Measurements from ENCODE around the gene EFCAB7.

DNA sequence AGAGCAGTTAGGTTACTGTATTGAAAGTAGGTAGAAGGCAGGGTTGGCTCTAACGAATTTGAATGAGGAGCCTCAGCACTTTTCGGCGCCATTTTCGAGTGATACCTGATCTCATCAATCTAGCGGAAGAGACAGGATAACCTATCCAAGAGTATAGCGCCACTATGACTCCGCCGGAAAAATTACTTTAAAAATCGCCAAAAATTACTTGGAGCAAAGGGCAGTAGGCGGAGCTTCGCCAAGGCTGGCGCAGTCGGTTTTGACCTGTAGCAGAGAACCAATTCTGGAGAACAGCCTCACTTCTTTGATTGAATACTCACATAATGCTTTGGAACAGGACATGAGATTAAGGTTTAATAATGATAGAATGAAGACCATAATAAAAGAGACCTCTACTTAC is 25.6 kb downstream of the EFCAB7 start:
- no peak for TF ChIP-seq SATB2 (CRISPR knock-in tag; IDR thresholded peaks at IDR 0.05)
- no peak for TF ChIP-seq BATF2 (CRISPR knock-in tag; IDR thresholded peaks at IDR 0.05)
- TF ChIP-seq ZSCAN29 (CRISPR knock-in tag; conservative IDR thresholded peaks at IDR 0.05): no peak
- no peak for TF ChIP-seq GABPA (IDR thresholded peaks at IDR 0.05; ENCODE audit: low read depth, low read length)
- TF ChIP-seq GABPA (CRISPR knock-in tag; IDR thresholded peaks at IDR 0.05; ENCODE audit: low read depth): no peak
- TF ChIP-seq ZFP37 (CRISPR knock-in tag; IDR thresholded peaks at IDR 0.05; ENCODE audit: borderline replicate concordance): no peak
- TF ChIP-seq CBFB (CRISPR knock-in tag; IDR thresholded peaks at IDR 0.05): no peak
- TF ChIP-seq RNF2 (conservative IDR thresholded peaks at IDR 0.05; ENCODE audit: low read depth): no peak
- no peak for TF ChIP-seq CTCF (CRISPR knock-in tag; IDR thresholded peaks at IDR 0.05)
- no peak for TF ChIP-seq MEIS1 (CRISPR knock-in tag; IDR thresholded peaks at IDR 0.05; ENCODE audit: borderline replicate concordance)
